Measurements from ENCODE around the gene HOXB8.

GRCh38 chr17:48610282-48611211, 4.5 kb downstream of the HOXB8 start, which contains the start of gene HOXB7:
- no peak for TF ChIP-seq CTCF (IDR thresholded peaks at IDR 0.05)
- peak; percentile 10 to 82 (median 78) for TF ChIP-seq POLR2AphosphoS5 (IDR thresholded peaks at IDR 0.05)
- peak; percentile 89 for TF ChIP-seq POLR2A (IDR thresholded peaks at IDR 0.05)
- TF ChIP-seq EP300 (IDR thresholded peaks at IDR 0.05; ENCODE audit: low read depth), result no peak
